ENCODE results near the gene SPOCK1. TPM values are rescaled to one million over a fixed set of nuclear protein-coding genes. Genes with fewer than 3 reads are reported as not detected.

Gene SPOCK1
- total RNA-seq, 1 experiment from 2014 or later, result 0.27 TPM

DNA sequence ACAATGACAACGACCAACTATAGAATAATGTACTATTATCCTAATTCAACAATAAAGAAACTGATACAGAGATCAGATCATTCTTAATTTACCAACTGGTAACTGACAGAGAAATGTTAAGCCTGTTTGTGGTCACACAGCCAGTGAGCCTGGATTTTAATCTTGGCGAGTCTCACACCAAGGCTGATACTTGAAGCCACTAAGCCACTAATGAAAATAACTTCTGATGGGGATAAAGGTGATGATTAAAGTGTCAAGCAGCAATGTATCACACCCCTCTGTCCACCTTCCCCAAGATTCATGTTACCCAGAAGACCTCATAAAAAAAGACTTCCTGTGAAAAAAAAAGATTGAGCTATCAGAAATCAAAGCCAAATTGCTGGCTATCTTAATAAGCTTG lies 350.5 kb downstream of the SPOCK1 start:
- BruUV-seq (replicated peaks), result no TSS peak
- ATAC-seq, result no peak
- Histone ChIP-seq H3K79me2 (ENCODE audit: insufficient read depth, low read length) (no peaks in the 10 kb centered on the region), H2AFZ (ENCODE audit: low read depth, low read length, poor library complexity, severe bottlenecking) (no peak overlapping the region), H3K36me3 (ENCODE audit: control insufficient read depth in 1 of 2, insufficient read depth in 2 of 2, low read length in 2 of 2) (no peaks in the 10 kb centered on the region), H3K4me3 (replicated peaks in 1 of 2; ENCODE audit: low read depth in 1 of 2, low read length in 2 of 2) (no peak overlapping the region), H3K9me3 (ENCODE audit: control insufficient read depth in 1 of 2, insufficient read depth in 1 of 2, low read depth in 1 of 2, low read length in 2 of 2) (no peaks in the 10 kb centered on the region), H3K4me1 (ENCODE audit: control insufficient read depth in 1 of 2, insufficient read depth in 2 of 2, low read length in 2 of 2) (peaks cover 0 to 11% of the 10 kb centered on the region in 2 experiments; a peak in 2 of 4 replicates), H3K9me2 (ENCODE audit: insufficient read depth) (no peaks in the 10 kb centered on the region), H3K27ac (ENCODE audit: low read depth, low read length) (no peak overlapping the region), H4K20me1 (ENCODE audit: insufficient read depth) (no peaks in the 10 kb centered on the region), H3K27me3 (ENCODE audit: insufficient read depth, low read length) (peaks cover 16% of the 10 kb centered on the region; the same call in 1 of the 2 replicates), H3K9ac (ENCODE audit: low read length) (no peak overlapping the region), H3K4me2 (ENCODE audit: low read length) (no peak overlapping the region)
- RAD21 ChIA-PET (ENCODE audit: low non-redundant PET in 1 of 2, low total read pairs in 2 of 2, uncharacterized antibody in 2 of 2, unreplicated experiment in 2 of 2), result no interaction called here
- no peak for DNase-seq (ENCODE audit: low read depth, low spot score)
- POLR2A ChIA-PET, result no interaction called here
- TF ChIP-seq POLR2A (IDR thresholded peaks at IDR 0.05; ENCODE audit: borderline replicate concordance, extremely low read depth, insufficient read depth, insufficient read length), result no peak
- TF ChIP-seq EZH2phosphoT487 (IDR thresholded peaks at IDR 0.05; ENCODE audit: borderline replicate concordance), result no peak
- TF ChIP-seq ZFX (IDR thresholded peaks at IDR 0.05), result no peak
- no peak for TF ChIP-seq SIN3A (IDR thresholded peaks at IDR 0.05; ENCODE audit: low read depth)
- no peak for TF ChIP-seq EZH2 (IDR thresholded peaks at IDR 0.05)
- intact Hi-C loops (cut with micrococcal nuclease), result no loop called here
- CTCF ChIA-PET, result no interaction called here

DNA sequence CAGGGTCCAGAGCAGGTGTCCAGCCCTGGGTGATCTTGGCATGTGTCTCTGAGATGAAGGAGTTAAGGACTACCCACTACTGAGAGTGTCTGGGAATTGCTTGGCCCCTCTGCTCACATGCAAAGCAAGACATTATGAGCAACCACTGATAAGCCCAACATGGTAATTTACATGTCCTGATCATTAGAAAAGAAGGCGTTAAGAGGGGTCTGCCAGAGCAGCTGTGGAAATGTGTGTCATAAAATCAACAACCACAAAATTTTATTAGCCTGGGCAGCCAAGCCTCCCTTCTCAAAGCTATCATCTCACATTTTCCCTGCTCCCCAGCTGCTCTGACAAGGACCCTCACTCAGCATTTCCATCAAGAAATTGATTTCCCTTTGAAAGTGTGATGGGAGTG lies 351.0 kb downstream of the SPOCK1 start:
- ATAC-seq, result no peak

More for the DNA sequence above, 351.0 kb downstream of the SPOCK1 start:
- H3K4me3 ChIP-seq (replicated peaks in 1 of 2; ENCODE audit: low read depth in 1 of 2, low read length in 2 of 2), result no peak overlapping the region
- H3K9me2 ChIP-seq (ENCODE audit: insufficient read depth), result no peaks in the 10 kb centered on the region
- RAD21 ChIA-PET (ENCODE audit: low non-redundant PET in 1 of 2, low total read pairs in 2 of 2, uncharacterized antibody in 2 of 2, unreplicated experiment in 2 of 2), result no interaction called here
- intact Hi-C loops (cut with micrococcal nuclease), result no loop called here
- no peak overlapping the region for H3K9ac ChIP-seq (ENCODE audit: low read length)
- H3K36me3 ChIP-seq (ENCODE audit: control insufficient read depth in 1 of 2, insufficient read depth in 2 of 2, low read length in 2 of 2), result no peaks in the 10 kb centered on the region
- H3K9me3 ChIP-seq (ENCODE audit: control insufficient read depth in 1 of 2, insufficient read depth in 1 of 2, low read depth in 1 of 2, low read length in 2 of 2), result no peaks in the 10 kb centered on the region
- no peaks in the 10 kb centered on the region for H3K79me2 ChIP-seq (ENCODE audit: insufficient read depth, low read length)
- BruUV-seq (replicated peaks), result no TSS peak
- H4K20me1 ChIP-seq (ENCODE audit: insufficient read depth), result no peaks in the 10 kb centered on the region
- no peak overlapping the region for H3K4me2 ChIP-seq (ENCODE audit: low read length)
- DNase-seq (ENCODE audit: low read depth, low spot score), result no peak
- no peak overlapping the region for H2AFZ ChIP-seq (ENCODE audit: low read depth, low read length, poor library complexity, severe bottlenecking)
- H3K27me3 ChIP-seq (ENCODE audit: insufficient read depth, low read length), result peaks cover 16% of the 10 kb centered on the region; the same call in 1 of the 2 replicates
- TF ChIP-seq SRF (IDR thresholded peaks at IDR 0.05; ENCODE audit: low read depth) (no peak), CEBPB (IDR thresholded peaks at IDR 0.05; ENCODE audit: low read depth) (no peak), ATF3 (IDR thresholded peaks at IDR 0.05) (no peak), POLR2AphosphoS5 (IDR thresholded peaks at IDR 0.05; ENCODE audit: low read depth, low read length) (no peak), TCF7L2 (IDR thresholded peaks at IDR 0.05; ENCODE audit: borderline replicate concordance, extremely low read depth, insufficient read depth, insufficient read length) (no peak), YY1 (IDR thresholded peaks at IDR 0.05; ENCODE audit: extremely low read depth, insufficient replicate concordance, low read depth, low read length) (no peak), EZH2 (IDR thresholded peaks at IDR 0.05) (no peak), ELF1 (IDR thresholded peaks at IDR 0.05; ENCODE audit: borderline replicate concordance, low read depth) (no peak)
- TF ChIP-seq, protein P1, sequence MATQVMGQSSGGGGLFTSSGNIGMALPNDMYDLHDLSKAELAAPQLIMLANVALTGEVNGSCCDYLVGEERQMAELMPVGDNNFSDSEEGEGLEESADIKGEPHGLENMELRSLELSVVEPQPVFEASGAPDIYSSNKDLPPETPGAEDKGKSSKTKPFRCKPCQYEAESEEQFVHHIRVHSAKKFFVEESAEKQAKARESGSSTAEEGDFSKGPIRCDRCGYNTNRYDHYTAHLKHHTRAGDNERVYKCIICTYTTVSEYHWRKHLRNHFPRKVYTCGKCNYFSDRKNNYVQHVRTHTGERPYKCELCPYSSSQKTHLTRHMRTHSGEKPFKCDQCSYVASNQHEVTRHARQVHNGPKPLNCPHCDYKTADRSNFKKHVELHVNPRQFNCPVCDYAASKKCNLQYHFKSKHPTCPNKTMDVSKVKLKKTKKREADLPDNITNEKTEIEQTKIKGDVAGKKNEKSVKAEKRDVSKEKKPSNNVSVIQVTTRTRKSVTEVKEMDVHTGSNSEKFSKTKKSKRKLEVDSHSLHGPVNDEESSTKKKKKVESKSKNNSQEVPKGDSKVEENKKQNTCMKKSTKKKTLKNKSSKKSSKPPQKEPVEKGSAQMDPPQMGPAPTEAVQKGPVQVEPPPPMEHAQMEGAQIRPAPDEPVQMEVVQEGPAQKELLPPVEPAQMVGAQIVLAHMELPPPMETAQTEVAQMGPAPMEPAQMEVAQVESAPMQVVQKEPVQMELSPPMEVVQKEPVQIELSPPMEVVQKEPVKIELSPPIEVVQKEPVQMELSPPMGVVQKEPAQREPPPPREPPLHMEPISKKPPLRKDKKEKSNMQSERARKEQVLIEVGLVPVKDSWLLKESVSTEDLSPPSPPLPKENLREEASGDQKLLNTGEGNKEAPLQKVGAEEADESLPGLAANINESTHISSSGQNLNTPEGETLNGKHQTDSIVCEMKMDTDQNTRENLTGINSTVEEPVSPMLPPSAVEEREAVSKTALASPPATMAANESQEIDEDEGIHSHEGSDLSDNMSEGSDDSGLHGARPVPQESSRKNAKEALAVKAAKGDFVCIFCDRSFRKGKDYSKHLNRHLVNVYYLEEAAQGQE (IDR thresholded peaks at IDR 0.05; ENCODE audit: low read depth), result no peak
- CTCF ChIA-PET, result no interaction called here
- POLR2A ChIA-PET, result no interaction called here
- H3K27ac ChIP-seq (ENCODE audit: low read depth, low read length), result no peak overlapping the region
- H3K4me1 ChIP-seq (ENCODE audit: control insufficient read depth in 1 of 2, insufficient read depth in 2 of 2, low read length in 2 of 2), result peaks cover 0 to 11% of the 10 kb centered on the region in 2 experiments; a peak in 2 of 4 replicates

Data from HCT116 (cell line).